Right lung (tissue), 5 donors: ENCODE measurements around the gene SOCS1. TPM values are rescaled to one million over a fixed set of nuclear protein-coding genes. Genes with fewer than 3 reads are reported as not detected.

Experiments
- DNase-seq, 2 donors: peaks; one replicate each; pipeline ENCODE4 v3.0.0-alpha.2; 2013
- polyA plus RNA-seq, 5 donors: library from polyadenylated mRNA; unstranded; fragments of 120-200 nt; gene quantifications; one replicate each; pipeline versions ENCODE4 v1.2.1 to v1.2.3, GENCODE V29; 2013; ENCODE audit warnings: inconsistent platforms in 1 of 5, low replicate concordance in 1 of 5; ENCODE audit not compliant: insufficient read length in 5 of 5, insufficient read depth in 1 of 5

SOCS1 gene
- polyA plus RNA-seq, 5 donors = 13.0 to 31.0 (median 16.9) TPM

DNA sequence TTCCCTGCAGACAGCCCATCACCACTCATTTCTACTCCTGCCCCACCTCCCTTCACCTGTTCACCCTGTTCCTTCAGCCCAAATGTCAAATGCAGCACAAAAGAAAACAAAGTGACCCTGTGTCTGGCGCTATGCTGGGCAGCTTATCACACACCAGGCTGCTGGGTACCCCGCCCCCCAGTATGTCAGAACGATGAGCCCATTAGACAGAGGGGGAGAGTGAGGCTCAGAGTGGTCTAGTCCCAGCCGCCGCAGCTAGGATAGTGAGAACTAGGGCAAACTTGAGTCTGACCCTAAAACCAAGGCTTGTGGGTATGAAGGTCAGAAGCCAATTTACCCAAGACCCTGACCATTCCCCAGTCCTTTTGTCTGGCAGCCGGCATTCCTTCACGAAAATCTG is 9.1 kb upstream of the SOCS1 start:
- no peak for DNase-seq

DNA sequence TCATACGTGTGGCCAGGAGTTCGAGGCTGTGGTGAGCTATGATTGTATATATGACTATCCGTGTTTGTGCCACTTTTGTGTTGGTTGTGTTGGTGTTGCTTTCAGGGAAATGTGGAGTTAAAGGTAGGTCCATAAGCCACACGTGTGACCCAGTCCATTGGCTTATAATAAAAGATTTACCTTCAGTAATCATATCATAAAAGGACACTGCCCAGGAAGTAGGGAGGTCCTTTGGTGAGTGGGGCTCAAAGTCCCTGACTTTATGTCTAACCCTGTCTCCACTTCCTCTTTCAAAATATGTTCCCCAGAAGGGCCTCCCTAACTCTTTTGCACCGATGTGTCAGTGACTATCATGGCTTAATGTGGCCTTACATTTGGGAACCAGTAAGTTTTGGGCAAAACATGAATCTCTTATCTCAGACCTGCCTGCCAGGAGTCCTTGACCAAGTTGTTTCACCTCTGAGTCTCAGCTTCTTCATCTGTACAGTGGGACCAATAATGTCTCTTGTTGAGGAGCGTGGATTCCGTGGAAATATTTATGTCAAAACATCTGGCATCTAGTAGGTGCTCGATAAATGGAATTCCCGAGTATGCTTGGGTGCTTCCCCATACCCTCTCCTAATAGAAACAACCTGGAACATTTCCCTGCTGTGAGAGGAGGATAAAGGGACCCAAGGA is 8.3 kb upstream of the SOCS1 start:
- no peak for DNase-seq

DNA sequence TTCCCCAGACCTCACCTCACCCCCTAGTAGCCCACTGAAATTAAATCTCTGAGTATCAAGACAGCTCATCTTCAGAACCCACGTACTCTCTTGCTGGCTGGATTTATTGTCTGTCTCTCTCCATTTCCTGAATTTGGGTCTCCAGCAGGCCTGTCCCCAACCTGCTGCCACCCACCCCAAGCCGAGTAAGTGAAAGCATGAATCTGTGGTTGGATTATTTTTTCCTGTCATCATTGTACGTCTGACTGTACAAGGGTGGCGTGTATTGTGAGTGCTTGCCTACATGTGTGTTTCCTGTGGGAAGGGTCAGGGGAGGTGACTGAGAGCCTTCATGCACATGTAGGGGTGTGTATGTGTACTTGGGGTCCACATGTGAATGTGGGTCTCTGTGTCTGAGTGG is 7.7 kb upstream of the SOCS1 start:
- DNase-seq = no peak

DNA sequence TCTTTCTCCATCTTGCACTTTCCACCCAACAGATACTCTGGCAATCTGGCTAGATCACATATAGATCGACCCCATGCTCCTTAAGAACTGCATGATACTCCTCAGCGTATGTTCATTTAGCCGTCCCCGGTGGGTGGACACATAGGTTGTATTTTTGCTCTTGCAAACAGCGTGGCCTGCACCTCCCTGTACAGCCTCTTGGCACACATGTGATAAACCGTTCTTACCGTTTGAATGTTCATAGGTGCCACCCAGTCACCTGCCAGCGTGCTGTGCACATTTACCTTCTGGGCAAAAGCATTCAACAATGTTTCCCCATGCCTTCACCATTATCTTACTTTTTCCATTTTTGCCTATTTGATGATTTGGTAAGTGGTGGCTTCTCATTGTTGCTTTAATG is 6.9 kb upstream of the SOCS1 start:
- no peak for DNase-seq

DNA sequence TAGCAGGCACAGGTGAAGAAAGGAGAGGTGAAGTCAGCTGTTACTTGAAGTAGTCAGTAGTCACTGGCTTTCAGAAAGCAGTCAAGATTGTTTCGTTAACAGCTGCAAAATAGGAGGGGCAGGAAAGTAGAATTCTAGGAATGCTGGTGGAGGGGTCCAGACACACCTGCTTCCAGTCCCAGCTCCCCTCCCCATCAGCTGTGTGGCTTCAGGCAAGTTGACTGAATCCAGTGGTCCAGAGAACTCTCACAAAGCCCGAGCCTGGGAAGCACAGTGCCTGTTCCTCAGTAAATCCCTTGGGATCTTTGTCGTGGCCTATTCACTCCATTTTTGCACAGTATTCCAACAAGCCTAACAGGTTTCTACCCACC is 4.6 kb upstream of the SOCS1 start:
- DNase-seq = no peak

DNA sequence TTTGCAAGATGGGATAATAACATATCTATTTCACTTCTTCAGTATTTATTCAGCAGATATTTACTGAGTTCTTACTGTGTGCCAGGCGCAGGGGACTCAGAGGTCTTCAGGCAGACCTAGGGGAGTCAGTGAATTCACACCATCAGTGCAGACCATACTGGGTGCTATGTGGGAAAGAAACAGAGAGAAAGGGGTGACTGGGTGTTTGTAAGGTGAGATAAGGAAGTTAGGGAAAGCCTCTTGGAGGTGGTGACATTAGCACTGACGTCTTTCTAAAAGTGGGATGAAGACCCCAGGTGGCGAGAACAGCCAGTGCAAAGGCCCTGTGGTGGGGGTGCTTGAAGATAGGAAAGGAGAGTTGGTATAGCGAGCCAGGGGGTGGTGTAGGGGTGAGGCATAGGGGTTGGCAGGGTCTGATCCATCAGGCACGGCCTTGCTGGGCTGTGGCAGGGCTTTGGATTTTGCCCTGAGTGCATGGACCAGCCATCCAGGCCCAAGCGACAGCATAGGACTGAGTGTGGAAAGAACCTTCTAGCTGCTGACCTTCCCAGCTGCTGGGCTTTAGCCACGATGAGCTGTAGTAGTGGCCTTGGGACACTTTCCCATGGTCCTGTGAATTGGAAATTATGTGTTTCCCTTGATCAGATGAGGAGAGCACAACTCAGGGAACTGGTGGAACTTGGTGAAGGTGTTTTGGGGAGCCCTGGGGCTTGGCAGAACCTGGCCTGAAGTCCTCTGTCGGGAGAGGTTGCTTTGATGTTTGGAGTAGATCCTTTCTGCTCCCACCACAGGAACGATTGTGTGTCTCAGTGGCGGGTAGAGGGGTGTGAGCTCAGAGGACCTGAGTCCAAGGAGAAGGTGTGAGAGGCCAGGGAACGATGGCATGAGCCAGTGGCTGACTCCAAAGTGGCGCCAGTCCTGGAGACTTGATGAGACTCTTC is 3.9 kb upstream of the SOCS1 start:
- DNase-seq = no peak

DNA sequence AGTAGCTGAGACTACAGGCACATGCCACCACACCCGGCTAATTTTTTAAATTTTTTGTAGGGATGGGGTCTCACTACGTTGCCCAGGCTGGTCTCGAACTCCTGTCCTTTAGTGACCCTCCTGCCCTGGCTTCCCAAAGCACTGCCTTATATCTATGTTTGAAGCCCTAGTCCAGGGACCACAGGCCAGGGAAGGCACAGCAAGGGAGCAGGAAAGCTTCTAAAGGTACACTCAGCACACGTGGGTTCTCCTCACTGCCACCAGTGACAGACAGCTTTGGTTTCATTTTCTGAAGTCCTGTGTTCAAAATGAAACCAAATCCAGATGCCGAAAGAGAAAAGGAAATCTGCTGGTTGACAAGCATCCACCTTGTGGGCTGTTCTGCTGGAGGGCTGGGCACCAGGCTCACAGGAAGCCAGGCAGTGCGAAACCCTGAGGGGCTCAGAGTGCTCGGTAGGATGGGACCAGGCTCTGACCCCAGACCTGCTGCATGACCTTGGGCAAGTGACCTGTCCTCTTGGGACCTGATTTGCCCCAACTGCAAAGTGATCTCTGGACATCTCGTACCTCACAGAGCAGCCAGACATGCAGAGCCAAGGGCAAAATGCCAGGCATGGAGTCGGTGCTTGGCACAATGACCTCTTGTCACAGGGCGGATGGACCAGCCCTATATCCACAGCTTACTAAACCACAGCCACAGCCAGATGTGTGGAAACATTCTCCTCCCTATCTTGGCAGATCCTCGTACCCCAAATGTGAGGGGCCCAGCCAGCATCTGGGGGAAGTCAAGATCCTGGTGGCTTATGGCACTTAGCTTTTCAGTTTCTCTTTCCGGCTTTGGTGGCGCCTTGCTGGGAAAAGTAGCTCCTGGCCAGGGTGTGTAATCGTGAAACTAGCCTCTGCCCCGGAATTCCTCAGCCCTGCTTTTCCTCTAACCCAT is 2.8 kb upstream of the SOCS1 start:
- no peak for DNase-seq

DNA sequence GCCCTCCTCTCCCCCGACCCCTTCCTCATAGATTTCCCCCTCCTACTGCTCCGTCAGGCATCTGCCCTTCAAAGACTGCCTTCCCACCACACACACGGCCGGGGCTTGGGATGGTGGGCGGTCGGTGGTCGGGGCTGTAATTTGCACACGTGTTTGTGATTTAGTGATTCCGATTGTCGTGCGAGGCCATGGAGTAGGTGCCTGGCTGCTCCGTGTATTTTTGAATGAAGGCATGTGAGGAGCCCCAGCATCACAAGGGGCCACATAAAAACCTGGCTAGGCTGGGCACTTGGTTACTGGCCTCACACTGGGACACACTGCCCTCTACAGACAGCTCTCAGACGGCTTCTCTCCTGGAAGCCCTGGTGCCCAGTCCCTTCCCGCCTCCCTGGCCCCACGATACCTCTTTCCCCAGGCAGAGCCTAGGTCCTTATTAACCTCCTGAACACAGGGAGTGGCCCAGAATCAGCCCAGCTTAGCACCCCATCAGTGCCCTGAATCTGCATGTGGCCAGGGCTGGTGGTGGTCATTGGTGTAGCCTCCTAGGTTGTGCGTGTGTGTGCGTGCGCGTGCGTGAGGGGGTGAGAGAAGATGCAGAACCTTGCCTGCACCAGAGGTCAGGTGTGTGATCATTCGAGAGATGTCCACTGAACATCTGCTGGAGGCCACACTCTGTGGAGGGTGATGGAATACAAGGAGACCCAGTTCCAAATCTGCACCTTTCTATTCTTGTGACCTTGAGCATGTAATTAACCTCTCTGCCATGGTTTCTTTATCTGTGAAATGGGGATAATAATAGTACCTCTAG is 1.3 kb upstream of the SOCS1 start:
- peak; percentile 70 to 81 for DNase-seq

DNA sequence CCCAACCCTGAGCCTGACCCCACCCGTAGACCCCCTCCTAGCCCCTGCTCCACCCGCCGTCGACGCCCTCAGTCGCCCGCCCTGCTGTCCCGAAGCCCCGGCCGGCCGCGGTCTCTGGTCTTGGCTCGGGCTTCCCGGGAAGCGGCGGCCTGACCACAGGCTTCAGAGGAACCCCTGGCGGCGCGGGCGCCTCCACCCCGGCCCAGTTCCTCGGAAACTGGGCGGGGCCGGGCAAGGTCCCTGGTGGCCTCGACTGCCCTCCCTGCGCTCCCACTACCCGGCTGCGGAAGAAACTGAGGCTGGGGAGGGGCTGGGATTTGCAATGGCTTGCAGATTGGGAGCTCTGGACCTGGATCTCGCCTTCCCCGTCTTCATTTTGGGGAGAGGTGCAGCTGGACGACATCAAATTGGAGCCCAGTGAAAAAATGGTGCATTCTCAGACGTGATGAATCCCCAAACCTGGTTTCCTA is 692 bp upstream of the SOCS1 start:
- no peak for DNase-seq

DNA sequence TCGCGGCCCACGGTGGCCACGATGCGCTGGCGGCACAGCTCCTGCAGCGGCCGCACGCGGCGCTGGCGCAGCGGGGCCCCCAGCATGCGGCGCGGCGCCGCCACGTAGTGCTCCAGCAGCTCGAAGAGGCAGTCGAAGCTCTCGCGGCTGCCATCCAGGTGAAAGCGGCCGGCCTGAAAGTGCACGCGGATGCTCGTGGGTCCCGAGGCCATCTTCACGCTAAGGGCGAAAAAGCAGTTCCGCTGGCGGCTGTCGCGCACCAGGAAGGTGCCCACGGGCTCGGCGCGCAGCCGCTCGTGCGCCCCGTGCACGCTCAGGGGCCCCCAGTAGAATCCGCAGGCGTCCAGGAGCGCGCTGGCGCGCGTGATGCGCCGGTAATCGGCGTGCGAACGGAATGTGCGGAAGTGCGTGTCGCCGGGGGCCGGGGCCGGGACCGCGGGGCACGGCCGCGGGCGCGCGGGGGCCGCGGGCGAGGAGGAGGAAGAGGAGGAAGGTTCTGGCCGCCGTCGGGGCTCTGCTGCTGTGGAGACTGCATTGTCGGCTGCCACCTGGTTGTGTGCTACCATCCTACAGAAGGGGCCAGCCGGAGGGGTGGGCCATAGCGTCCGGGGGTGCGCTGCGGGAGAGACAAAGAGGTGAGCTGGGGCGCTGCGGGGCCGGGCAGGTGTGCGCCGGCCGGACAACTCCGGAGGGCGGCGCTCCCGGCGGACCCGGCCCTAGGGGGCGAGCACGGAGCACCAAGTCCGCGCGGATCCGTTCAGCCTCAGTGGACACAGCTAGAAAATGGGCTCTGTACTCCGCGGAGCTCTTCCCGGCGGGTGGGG is 879 bp downstream of the SOCS1 start:
- DNase-seq = no peak

DNA sequence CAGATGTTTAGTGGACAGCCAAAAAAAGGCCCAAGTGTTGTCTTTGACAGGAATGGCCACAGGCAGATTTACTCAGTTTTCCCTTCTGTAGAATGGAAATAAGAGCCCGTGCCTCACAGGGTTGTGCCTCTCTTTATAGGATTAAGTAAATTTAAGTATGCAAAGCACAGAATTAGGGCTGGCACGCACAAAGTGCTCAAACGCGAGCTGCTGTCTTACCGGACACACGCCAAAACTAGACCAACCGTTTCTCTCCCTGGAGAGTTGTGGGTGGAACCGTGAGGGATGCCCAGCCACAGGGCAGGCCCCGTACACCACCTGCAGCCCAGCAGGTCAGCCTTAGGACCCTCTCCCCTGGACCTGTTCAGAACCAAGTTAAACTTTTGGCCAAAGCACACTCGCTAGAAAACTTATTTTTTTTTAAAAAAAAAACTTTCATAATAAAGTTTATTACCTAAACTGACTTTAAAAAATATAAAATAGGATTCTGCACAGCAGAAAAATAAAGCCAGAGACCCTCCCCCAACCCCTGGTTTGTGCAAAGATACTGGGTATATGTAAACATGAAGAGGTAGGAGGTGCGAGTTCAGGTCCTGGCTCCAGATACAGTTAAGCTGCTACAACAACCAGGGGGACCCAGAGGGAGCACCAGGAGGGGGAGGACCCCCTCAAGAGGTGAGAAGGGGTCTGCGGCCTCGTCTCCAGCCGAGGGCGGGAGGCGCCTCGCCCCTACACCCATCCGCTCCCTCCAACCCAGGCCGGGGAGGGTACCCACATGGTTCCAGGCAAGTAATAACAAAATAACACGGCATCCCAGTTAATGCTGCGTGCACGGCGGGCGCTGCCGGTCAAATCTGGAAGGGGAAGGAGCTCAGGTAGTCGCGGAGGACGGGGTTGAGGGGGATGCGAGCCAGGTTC is 1.8 kb downstream of the SOCS1 start:
- DNase-seq = no peak

DNA sequence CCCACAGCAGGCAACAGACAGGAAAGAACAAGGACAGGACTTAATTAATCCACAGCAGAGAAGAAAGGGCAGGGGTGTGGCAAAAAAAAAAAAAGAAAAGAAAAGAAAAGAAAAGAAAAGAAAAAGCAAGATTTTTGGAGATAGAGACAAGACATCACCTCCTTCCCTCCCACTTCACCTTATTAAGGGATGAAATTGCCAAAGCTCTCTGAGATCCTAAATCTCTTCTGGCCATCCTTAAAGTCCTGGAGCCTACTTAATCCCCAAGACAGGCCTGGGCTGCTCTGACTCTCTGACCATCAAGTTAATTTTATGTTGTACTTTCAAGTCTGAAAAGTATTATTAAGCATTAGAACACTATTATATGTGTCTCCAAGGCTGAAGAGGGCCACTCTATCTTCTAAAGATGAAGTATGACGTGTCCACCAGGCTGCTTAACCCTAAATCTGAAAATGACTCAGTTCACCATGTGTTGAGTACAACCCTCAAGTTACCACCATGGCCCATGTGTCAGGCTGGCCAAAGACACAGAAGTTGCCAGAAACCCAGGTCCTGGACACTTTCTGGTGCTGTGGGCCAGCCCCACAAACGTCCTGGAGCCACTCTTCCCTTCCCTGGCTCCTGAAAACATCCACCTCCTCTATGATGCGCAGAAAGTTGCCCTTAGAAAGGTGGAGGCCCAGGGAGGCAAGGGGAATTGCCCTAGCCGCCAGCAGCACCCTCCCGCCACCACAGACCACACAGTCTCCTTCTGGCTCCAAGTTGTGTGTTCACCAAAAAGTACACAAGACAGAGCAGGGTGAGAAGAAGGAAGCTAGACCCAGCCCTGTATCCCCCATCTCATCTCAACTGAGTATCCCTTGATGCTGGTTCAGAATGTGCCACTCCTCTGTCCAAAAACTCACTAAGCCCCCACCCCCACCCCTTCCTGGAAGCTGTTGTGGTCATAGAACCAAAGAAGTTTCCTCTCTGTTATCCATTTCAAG is 2.7 kb downstream of the SOCS1 start:
- no peak for DNase-seq

DNA sequence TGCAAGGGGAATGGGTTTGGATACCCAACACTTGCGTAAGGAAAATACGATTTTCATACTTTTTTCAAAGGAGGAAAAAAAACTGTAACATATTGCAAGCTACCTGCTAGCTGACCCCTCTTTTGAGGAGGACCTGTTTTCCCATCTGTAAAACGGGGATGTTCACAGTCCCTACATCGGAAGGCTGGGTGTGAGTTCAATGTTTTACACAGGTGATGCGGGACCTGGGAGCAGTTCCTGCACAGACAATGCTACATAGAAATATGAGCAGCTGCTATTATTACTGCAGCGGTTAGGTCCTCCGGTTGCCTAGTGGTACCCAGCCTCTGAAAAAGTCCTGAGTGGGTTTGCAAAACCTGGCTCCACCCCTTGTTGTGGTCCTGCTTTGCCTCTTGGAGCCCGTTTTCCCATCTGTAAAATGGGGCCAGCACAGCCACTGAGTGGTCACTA is 3.5 kb downstream of the SOCS1 start:
- no peak for DNase-seq

DNA sequence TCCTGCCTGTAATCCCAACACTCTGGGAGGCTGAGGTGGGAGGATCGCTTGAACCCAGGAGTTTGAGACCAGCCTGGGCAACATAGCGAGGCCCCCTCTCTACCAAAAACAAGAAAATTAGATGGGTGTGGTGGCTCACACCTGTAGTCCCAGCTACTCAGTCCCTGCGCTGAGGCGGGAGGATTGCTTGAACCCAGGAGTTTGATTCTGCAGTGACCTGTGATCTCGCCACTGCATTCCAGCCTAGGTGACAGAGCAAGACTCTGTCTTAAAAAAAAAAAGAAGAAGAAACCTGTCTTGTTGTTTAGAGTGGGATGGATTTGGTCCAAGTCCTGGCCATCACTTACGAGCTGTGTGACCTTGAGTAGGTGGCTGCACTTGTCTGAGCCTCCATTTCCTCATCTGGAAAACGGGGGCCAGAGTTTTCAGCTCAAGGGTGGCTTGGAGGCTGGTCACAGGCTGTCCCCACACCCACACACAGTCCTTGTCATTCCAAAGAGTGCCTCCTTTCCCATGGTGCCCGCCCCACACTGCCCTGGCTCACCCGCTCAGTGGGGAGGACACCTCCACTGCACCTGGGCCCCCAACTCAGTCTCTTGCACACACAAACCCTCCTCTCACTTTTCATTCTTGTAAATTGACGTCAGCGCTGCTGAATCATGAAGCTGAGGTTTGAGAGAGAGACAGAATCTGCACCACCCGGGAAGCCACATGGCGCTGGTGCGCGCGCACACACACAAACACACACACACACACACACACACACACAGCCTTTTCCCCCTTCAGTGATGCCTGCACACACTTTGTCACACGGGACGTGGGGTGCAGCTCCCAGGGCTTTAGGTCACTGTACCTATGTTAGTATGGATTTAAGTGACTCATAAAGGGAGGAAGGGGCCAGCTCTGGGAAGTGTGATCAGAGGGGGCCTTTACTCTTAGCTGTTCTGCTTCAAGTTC is 4.2 kb downstream of the SOCS1 start:
- DNase-seq = no peak

DNA sequence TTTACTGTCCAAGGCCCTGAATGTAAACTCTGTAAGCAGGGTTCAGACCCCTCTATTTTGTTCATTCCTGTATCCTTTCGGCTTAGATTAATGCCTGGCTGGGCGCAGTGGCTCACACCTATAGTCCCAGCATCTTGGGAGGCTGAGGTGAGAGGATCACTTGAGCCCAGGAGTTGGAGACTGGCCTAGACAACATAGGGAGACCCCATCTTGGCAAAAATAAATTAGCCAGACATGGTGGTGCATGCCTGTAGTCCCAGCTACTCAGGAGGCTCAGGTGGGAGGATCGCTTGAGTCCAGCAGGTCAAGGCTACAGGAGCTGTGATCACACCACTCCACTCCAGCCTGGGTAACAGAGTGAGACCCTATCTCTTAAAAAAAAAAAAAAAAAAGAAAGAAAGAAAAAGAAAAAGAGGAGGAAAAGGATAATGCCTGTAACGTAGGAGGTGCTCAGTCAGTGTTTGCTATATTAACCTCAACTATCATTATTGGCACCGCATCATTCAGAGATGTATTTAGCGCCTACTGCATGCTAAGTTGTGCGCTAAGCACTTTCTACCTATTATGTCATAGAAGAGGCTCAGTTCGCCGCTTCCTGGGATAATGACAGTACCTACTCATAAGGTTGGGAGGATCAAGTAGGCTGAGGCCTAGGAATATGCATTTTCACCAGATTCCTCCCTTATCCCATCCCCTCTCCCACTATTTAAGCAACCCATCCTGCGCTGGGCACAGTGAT is 5.0 kb downstream of the SOCS1 start:
- DNase-seq = no peak
